GM12872 (cell line): ENCODE measurements around the gene UBE2J2.

Experiments used
- CTCF ChIP-seq: IDR thresholded peaks from 3 replicates; pipeline ENCODE4 v1.5.1; 2011; ENCODE audit warnings: low read depth, mild to moderate bottlenecking, low read length, moderate library complexity; ENCODE audit not compliant: insufficient read depth

Gene UBE2J2

GRCh38 chr1:1318131-1318652, 44.5 kb upstream of the UBE2J2 start:
- TF ChIP-seq CTCF = no peak

- no peak for TF ChIP-seq CTCF
Measured at GRCh38 chr1:1317420-1317819, 43.8 kb upstream of the UBE2J2 start.

- TF ChIP-seq CTCF = no peak
Measured at GRCh38 chr1:1315435-1315954, 41.8 kb upstream of the UBE2J2 start.

GRCh38 chr1:1314678-1315335, 41.2 kb upstream of the UBE2J2 start:
- no peak for TF ChIP-seq CTCF

- no peak for TF ChIP-seq CTCF
Measured at GRCh38 chr1:1314237-1314586, 40.6 kb upstream of the UBE2J2 start.

- TF ChIP-seq CTCF = no peak
Measured at GRCh38 chr1:1313500-1314236, 40.0 kb upstream of the UBE2J2 start.

- TF ChIP-seq CTCF = no peak
Measured at GRCh38 chr1:1312450-1313314, 39.0 kb upstream of the UBE2J2 start.
